Measurements from ENCODE around the gene TP53INP2.

TP53INP2 gene

GRCh38 chr20:34704177-34705007 is at the start of gene TP53INP2 (continued):
- 0 out of 2 replicates have a peak, but pooled peaks have one; percentile 5 for TF ChIP-seq ZNF404 (tag by site-specific recombination; IDR thresholded peaks at IDR 0.05)
- TF ChIP-seq ELK4 (IDR thresholded peaks at IDR 0.05; ENCODE audit: borderline replicate concordance, low read depth, low read length): no peak
- TF ChIP-seq ZNF248 (tag by site-specific recombination; IDR thresholded peaks at IDR 0.05): no peak
- TF ChIP-seq ZBTB10 (tag by site-specific recombination; IDR thresholded peaks at IDR 0.05): peak; percentile 33; the same call in 1 of the 2 replicates
- TF ChIP-seq ZNF629 (tag by site-specific recombination; IDR thresholded peaks at IDR 0.05): peak; percentile 97
- TF ChIP-seq ZBTB21 (tag by site-specific recombination; IDR thresholded peaks at IDR 0.05): peak; percentile 83
- no peak for TF ChIP-seq OSR2 (tag by site-specific recombination; IDR thresholded peaks at IDR 0.05)
- no peak for TF ChIP-seq KLF9 (tag by site-specific recombination; IDR thresholded peaks at IDR 0.05; ENCODE audit: low read depth)
- peak; percentile 38; the same call in 1 of the 2 replicates for TF ChIP-seq ZNF561 (tag by site-specific recombination; IDR thresholded peaks at IDR 0.05; ENCODE audit: borderline replicate concordance)
- no peak for TF ChIP-seq ZBTB7A (tag by site-specific recombination; IDR thresholded peaks at IDR 0.05; ENCODE audit: low read depth)
- TF ChIP-seq SP7 (tag by site-specific recombination; IDR thresholded peaks at IDR 0.05): no peak; the same call in 1 of the 2 replicates
- TF ChIP-seq ZFP69B (tag by site-specific recombination; IDR thresholded peaks at IDR 0.05): 0 out of 2 replicates have a peak, but pooled peaks have one; percentile 8
- TF ChIP-seq TSHZ1 (tag by site-specific recombination; IDR thresholded peaks at IDR 0.05; ENCODE audit: borderline replicate concordance): no peak
- no peak for TF ChIP-seq INSM2 (tag by site-specific recombination; IDR thresholded peaks at IDR 0.05)
- TF ChIP-seq ZNF600 (tag by site-specific recombination; IDR thresholded peaks at IDR 0.05): 0 out of 2 replicates have a peak, but pooled peaks have one; percentile 43
- 0 out of 2 replicates have a peak, but pooled peaks have one; percentile 19 for TF ChIP-seq ZNF692 (tag by site-specific recombination; IDR thresholded peaks at IDR 0.05)
- no peak for TF ChIP-seq SCRT2 (tag by site-specific recombination; IDR thresholded peaks at IDR 0.05)
- no peak for TF ChIP-seq ZNF24 (tag by site-specific recombination; IDR thresholded peaks at IDR 0.05)
- TF ChIP-seq ZNF350 (tag by site-specific recombination; IDR thresholded peaks at IDR 0.05): no peak
- TF ChIP-seq HIC1 (tag by site-specific recombination; IDR thresholded peaks at IDR 0.05): no peak
- TF ChIP-seq ZNF292 (tag by site-specific recombination; IDR thresholded peaks at IDR 0.05; ENCODE audit: borderline replicate concordance, low read depth): no peak
- TF ChIP-seq GLI4 (tag by site-specific recombination; IDR thresholded peaks at IDR 0.05): no peak
- 0 out of 2 replicates have a peak, but pooled peaks have one; percentile 30 for TF ChIP-seq KLF8 (tag by site-specific recombination; IDR thresholded peaks at IDR 0.05)
- TF ChIP-seq ZNF624 (tag by site-specific recombination; IDR thresholded peaks at IDR 0.05): no peak

Data from HEK293 (cell line).